Muscle layer of duodenum (tissue), 2 donors: ENCODE measurements around the gene OTOR.

Experiments used
- H3K27ac ChIP-seq: one replicate; pipeline ENCODE4 v1.7.0; 2013; ENCODE audit warnings: mild to moderate bottlenecking, low read length
- H3K27me3 ChIP-seq: one replicate; pipeline ENCODE4 v1.7.0; 2013; ENCODE audit warnings: low read depth, mild to moderate bottlenecking, control low read depth, low read length
- H3K36me3 ChIP-seq, 2 donors: one replicate each; pipeline ENCODE4 v1.7.0; 2013; ENCODE audit warnings: low read length in 2 of 2, control low read depth in 1 of 2, mild to moderate bottlenecking in 1 of 2; ENCODE audit not compliant: insufficient read depth in 2 of 2, control insufficient read depth in 1 of 2
- H3K4me1 ChIP-seq, 2 donors: one replicate each; pipeline ENCODE4 v1.7.0; 2013; ENCODE audit warnings: low read length in 2 of 2, mild to moderate bottlenecking in 2 of 2, control low read depth in 1 of 2, moderate library complexity in 1 of 2; ENCODE audit not compliant: insufficient read depth in 2 of 2, control insufficient read depth in 1 of 2
- H3K4me3 ChIP-seq, 2 donors: one replicate each; pipeline ENCODE4 v1.7.0; 2013; ENCODE audit warnings: low read length in 2 of 2, low read depth in 1 of 2, mild to moderate bottlenecking in 1 of 2
- H3K9me3 ChIP-seq, 2 donors: one replicate each; pipeline ENCODE4 v1.7.0; 2013; ENCODE audit warnings: low read length in 2 of 2, control low read depth in 1 of 2, mild to moderate bottlenecking in 1 of 2; ENCODE audit not compliant: control insufficient read depth in 1 of 2
- donor health status: healthy.

Gene OTOR

GRCh38 chr20:16714751-16715150 lies 33.4 kb upstream of the OTOR start:
- Histone ChIP-seq H3K4me1 (no peaks in the 10 kb centered on the region), H3K27me3 (no peaks in the 10 kb centered on the region), H3K36me3 (no peaks in the 10 kb centered on the region), H3K9me3 (no peaks in the 10 kb centered on the region), H3K27ac (no peak overlapping the region), H3K4me3 (no peak overlapping the region)

GRCh38 chr20:16719421-16719820 lies 28.7 kb upstream of the OTOR start:
- no peak overlapping the region for H3K27ac ChIP-seq
- no peaks in the 10 kb centered on the region for H3K27me3 ChIP-seq
- H3K36me3 ChIP-seq, result no peaks in the 10 kb centered on the region
- H3K4me1 ChIP-seq, result no peaks in the 10 kb centered on the region
- H3K9me3 ChIP-seq, result no peaks in the 10 kb centered on the region
- H3K4me3 ChIP-seq, result no peak overlapping the region

- Histone ChIP-seq H3K9me3 (peaks cover 0 to 2% of the 10 kb centered on the region in 2 donors), H3K27ac (no peak overlapping the region), H3K36me3 (peaks cover 20 to 21% of the 10 kb centered on the region in 2 donors), H3K27me3 (no peaks in the 10 kb centered on the region), H3K4me3 (peak overlapping the region; percentile 93 to 98), H3K4me1 (peaks cover 4 to 19% of the 10 kb centered on the region in 2 donors)
Observed at GRCh38 chr20:16729080-16729479, 19.1 kb upstream of the OTOR start.

- H3K4me1 ChIP-seq, result peaks cover 4 to 19% of the 10 kb centered on the region in 2 donors
Observed at GRCh38 chr20:16729565-16730460, 18.3 kb upstream of the OTOR start, which contains the start of gene SNRPB2. TSS of gene SNRPB2 (plus strand) at chr20:16730026. CDS start at chr20:16731703, 1,677 bp downstream.

GRCh38 chr20:16732506-16733152 lies 15.5 kb upstream of the OTOR start:
- Histone ChIP-seq H3K36me3 (peaks cover 37 to 50% of the 10 kb centered on the region in 2 donors), H3K4me1 (peaks cover 4 to 19% of the 10 kb centered on the region in 2 donors), H3K27me3 (no peaks in the 10 kb centered on the region), H3K9me3 (no peaks in the 10 kb centered on the region), H3K4me3 (no peak overlapping the region), H3K27ac (no peak overlapping the region)

More at GRCh38 chr20:16729565-16730460, 18.3 kb upstream of the OTOR start, which contains the start of gene SNRPB2:
- Histone ChIP-seq H3K9me3 (peaks cover 0 to 2% of the 10 kb centered on the region in 2 donors), H3K27ac (peak within 1 kb of the TSS; percentile 90), H3K36me3 (peaks cover 27% of the 10 kb centered on the region in 2 donors), H3K27me3 (no peaks in the 10 kb centered on the region), H3K4me3 (peak within 1 kb of the TSS; percentile 93 to 98)

DNA sequence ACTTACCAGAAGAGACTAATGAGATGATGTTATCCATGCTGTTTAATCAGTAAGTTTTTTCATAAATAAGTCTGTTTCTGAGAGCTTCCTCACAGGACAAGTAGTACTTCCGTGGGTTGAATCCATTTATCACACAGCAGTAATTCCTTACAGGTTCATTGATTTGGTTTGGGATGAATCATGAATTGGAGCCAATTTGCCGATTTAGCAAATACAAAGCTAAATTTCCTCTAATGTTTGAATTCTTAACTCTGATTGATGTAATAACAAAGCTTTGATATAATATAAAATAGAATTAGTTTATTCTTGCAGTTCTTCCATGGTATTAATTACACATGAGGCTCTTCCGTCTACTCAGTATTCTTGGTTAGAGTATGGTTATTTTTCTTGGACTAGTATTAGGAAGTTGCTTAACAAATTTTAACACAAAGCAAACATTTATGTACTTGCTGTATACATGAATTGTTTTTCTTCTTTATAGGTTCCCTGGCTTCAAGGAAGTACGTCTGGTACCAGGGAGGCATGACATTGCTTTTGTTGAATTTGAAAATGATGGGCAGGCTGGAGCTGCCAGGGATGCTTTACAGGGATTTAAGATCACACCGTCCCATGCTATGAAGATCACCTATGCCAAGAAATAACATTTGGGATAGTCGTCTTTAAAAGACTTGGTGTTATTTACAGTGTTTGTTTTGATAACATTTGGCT lies 7.6 kb upstream of the OTOR start:
- Histone ChIP-seq H3K36me3 (peaks cover 31 to 48% of the 10 kb centered on the region in 2 donors), H3K9me3 (no peaks in the 10 kb centered on the region), H3K4me1 (no peaks in the 10 kb centered on the region), H3K27me3 (no peaks in the 10 kb centered on the region), H3K4me3 (no peak overlapping the region), H3K27ac (no peak overlapping the region)

DNA sequence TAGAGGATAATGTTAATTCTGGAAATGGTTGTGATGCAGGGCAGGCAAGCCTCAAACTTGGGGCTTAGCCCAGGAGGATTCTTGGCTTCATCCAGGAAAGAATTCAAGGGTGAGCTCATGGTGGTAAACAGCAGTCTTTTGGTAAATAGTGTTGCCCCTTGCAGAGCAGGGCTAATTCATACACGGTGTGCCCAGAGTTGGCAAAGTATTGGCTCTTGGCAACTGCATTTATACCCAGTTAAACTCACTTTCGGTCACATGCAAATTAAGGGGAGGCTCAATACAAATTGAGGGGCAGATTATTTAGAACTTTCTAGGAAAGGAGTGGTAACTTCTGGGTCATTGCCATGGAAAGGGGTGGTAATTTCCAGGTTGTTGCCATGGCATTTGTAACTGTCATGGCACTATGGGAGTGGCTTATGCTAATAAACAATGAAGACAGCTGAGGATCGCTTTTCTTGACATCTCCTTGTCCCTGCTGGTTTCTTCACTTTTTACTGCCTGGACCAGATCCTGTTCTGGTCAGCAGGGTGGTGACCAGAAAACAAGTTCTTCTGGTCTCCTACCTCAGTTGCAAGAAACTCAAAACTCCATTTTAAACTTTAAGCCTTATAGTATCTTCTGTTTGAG lies 3.9 kb upstream of the OTOR start:
- H3K27ac ChIP-seq, result no peak overlapping the region
- H3K4me3 ChIP-seq, result no peak overlapping the region
- H3K36me3 ChIP-seq, result peaks cover 21 to 22% of the 10 kb centered on the region in 2 donors
- no peaks in the 10 kb centered on the region for H3K27me3 ChIP-seq
- no peaks in the 10 kb centered on the region for H3K4me1 ChIP-seq
- no peaks in the 10 kb centered on the region for H3K9me3 ChIP-seq

DNA sequence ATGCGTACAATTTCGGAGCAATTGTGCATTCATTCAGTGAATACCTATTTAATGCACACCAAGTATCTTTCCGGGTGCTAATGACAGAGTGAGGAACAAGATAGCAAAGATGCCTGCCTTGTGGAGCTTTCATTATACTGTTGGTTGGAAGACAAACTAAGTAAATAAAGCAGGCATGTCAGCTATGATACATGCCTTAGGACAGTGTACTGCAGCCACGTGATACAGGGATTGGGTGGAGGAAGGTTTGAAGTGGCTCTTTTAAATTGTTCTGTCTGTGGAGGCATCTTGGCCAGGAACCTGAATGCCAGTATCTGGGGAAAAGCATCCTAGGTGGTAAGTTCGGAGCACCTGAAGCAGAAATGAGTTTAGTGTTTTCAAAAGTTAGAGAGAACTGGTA lies 3.0 kb upstream of the OTOR start:
- Histone ChIP-seq H3K9me3 (no peaks in the 10 kb centered on the region), H3K27ac (no peak overlapping the region), H3K4me3 (no peak overlapping the region), H3K36me3 (peaks cover 12 to 15% of the 10 kb centered on the region in 2 donors), H3K4me1 (no peaks in the 10 kb centered on the region), H3K27me3 (no peaks in the 10 kb centered on the region)

DNA sequence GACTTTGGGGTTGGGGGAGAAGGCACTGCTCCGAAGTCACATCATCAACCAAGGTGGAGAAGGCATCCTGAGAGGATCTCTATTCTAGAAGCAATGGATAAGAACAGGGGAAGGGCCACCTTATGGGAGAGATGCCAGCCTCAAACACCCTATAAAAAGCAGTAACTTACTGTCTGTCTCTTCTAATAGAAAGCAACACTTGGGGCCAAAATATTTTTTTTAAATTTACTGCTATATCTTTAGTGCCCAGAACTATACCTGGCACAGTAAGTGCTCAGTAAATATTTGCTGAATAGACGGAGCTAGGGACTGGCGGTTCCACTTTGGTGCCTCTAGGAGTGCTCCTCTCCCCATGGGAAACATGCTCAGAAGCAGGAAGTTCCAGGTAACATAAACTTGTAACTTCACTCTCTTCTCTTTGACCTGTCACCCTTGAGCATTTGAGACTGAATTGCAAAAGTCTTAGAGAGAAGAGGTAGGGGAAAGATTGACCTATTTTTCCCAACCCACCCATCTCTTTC lies 807 bp upstream of the OTOR start:
- H3K4me1 ChIP-seq, result no peaks in the 10 kb centered on the region
- peaks cover 0 to 2% of the 10 kb centered on the region in 2 donors for H3K36me3 ChIP-seq
- no peak overlapping the region for H3K27ac ChIP-seq
- no peaks in the 10 kb centered on the region for H3K9me3 ChIP-seq
- no peak overlapping the region for H3K4me3 ChIP-seq
- no peaks in the 10 kb centered on the region for H3K27me3 ChIP-seq

GRCh38 chr20:16749573-16749972 lies 1.4 kb downstream of the OTOR start:
- Histone ChIP-seq H3K27me3 (no peaks in the 10 kb centered on the region), H3K27ac (no peak overlapping the region)

More at GRCh38 chr20:16749573-16749972, 1.4 kb downstream of the OTOR start:
- Histone ChIP-seq H3K4me1 (no peaks in the 10 kb centered on the region), H3K9me3 (no peaks in the 10 kb centered on the region), H3K4me3 (no peak overlapping the region), H3K36me3 (no peaks in the 10 kb centered on the region)
